ENCODE measurements around the gene CDC5L. TPM values are rescaled to one million over a fixed set of nuclear protein-coding genes. Genes with fewer than 3 reads are reported as not detected.
"Not testable (repeated sequence)": the region's sequence is repeated elsewhere in the genome, so short reads cannot be mapped to it uniquely, and the experiment has no call there.

The CDC5L gene
- total RNA-seq, 1 experiment from 2014 or later = 24.6 TPM

DNA sequence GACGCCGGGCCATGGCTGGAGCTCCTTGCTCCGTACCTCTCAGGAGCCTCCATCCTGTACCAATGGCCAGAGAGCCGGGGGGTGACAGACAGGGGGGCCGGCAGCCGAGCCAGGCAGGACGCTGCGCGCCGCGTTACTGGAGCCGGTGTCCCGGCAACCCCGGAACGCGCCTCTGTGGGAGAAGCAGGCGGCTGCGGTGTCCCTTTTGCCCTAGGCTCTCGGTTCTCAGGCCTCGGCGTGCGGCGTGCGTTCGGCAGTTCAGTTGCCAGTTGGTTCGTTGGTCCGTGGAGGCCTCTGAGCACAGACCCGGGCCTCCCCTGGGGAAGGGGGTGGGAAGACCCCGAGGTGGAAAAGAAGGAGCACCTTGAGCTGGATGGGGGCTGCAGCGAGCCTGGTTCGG is 45.0 kb upstream of the CDC5L start, which contains the start of gene SPATS1:
Gene SPATS1, plus strand, starts transcription at position 162 of the 400 bp plus-strand sequence. CDS start 446 bp downstream, outside the sequence.
- no peak within 1 kb of the TSS for H3K4me3 ChIP-seq (replicated peaks in 1 of 2; ENCODE audit: low read depth in 1 of 2, low read length in 2 of 2)
- no peak for TF ChIP-seq EZH2 (IDR thresholded peaks at IDR 0.05)
- TF ChIP-seq, protein P1, sequence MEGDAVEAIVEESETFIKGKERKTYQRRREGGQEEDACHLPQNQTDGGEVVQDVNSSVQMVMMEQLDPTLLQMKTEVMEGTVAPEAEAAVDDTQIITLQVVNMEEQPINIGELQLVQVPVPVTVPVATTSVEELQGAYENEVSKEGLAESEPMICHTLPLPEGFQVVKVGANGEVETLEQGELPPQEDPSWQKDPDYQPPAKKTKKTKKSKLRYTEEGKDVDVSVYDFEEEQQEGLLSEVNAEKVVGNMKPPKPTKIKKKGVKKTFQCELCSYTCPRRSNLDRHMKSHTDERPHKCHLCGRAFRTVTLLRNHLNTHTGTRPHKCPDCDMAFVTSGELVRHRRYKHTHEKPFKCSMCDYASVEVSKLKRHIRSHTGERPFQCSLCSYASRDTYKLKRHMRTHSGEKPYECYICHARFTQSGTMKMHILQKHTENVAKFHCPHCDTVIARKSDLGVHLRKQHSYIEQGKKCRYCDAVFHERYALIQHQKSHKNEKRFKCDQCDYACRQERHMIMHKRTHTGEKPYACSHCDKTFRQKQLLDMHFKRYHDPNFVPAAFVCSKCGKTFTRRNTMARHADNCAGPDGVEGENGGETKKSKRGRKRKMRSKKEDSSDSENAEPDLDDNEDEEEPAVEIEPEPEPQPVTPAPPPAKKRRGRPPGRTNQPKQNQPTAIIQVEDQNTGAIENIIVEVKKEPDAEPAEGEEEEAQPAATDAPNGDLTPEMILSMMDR (IDR thresholded peaks at IDR 0.05 in 2 of 3, conservative IDR thresholded peaks at IDR 0.05 in 1 of 3; ENCODE audit: borderline replicate concordance in 1 of 3, insufficient read depth in 1 of 3, low read depth in 2 of 3, low read length in 2 of 3) = no peak
- TF ChIP-seq SP1 (IDR thresholded peaks at IDR 0.05; ENCODE audit: low read depth) = no peak
- no peak for TF ChIP-seq FOSL1 (IDR thresholded peaks at IDR 0.05; ENCODE audit: low read depth)
- TF ChIP-seq YY1 (IDR thresholded peaks at IDR 0.05; ENCODE audit: extremely low read depth, insufficient replicate concordance, low read depth, low read length) = no peak
- no peak for TF ChIP-seq RAD21 (IDR thresholded peaks at IDR 0.05; ENCODE audit: low read depth)
- TF ChIP-seq POLR2A (IDR thresholded peaks at IDR 0.05; ENCODE audit: borderline replicate concordance, extremely low read depth, insufficient read depth, insufficient read length) = no peak
- no peak for TF ChIP-seq ZFX (IDR thresholded peaks at IDR 0.05)
- TF ChIP-seq SIN3A (IDR thresholded peaks at IDR 0.05; ENCODE audit: low read depth) = no peak
- TF ChIP-seq POLR2AphosphoS5 (IDR thresholded peaks at IDR 0.05; ENCODE audit: low read depth, low read length) = no peak
- TF ChIP-seq, protein P2, sequence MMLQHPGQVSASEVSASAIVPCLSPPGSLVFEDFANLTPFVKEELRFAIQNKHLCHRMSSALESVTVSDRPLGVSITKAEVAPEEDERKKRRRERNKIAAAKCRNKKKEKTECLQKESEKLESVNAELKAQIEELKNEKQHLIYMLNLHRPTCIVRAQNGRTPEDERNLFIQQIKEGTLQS (IDR thresholded peaks at IDR 0.05) = no peak
- no peak for TF ChIP-seq ZNF274 (IDR thresholded peaks at IDR 0.05; ENCODE audit: low read depth, low read length)
- no peak for TF ChIP-seq EGR1 (IDR thresholded peaks at IDR 0.05; ENCODE audit: low read depth)
- no peak for TF ChIP-seq JUND (IDR thresholded peaks at IDR 0.05)
- H3K36me3 ChIP-seq (ENCODE audit: control insufficient read depth in 1 of 2, insufficient read depth in 2 of 2, low read length in 2 of 2) = no peaks in the 10 kb centered on the region
- no peak within 1 kb of the TSS for H3K27ac ChIP-seq (ENCODE audit: low read depth, low read length)
- ChIA-PET RAD21 (ENCODE audit: low non-redundant PET in 1 of 2, low total read pairs in 2 of 2, uncharacterized antibody in 2 of 2, unreplicated experiment in 2 of 2) (no interaction called here), POLR2A (no interaction called here), CTCF (interaction anchor here (1.2 to 1.4 kb wide), 2 partner anchors 11 to 74 kb away, joined by 3 to 4 read pairs; no protein-coding TSS in a partner anchor)
- H3K9me3 ChIP-seq (ENCODE audit: control insufficient read depth in 1 of 2, insufficient read depth in 1 of 2, low read depth in 1 of 2, low read length in 2 of 2) = no peaks in the 10 kb centered on the region
- ATAC-seq (no peak), DNase-seq (ENCODE audit: low read depth, low spot score) (no peak)
- no TSS peak for BruUV-seq (replicated peaks)
- H3K9ac ChIP-seq (ENCODE audit: low read length) = no peak within 1 kb of the TSS
- no peak within 1 kb of the TSS for H2AFZ ChIP-seq (ENCODE audit: low read depth, low read length, poor library complexity, severe bottlenecking)
- H3K27me3 ChIP-seq (ENCODE audit: insufficient read depth, low read length) = peaks cover 10% of the 10 kb centered on the region; the same call in 1 of the 2 replicates
- H3K4me1 ChIP-seq (ENCODE audit: control insufficient read depth in 1 of 2, insufficient read depth in 2 of 2, low read length in 2 of 2) = no peaks in the 10 kb centered on the region
- no peak within 1 kb of the TSS for H3K4me2 ChIP-seq (ENCODE audit: low read length)
- no peaks in the 10 kb centered on the region for H3K9me2 ChIP-seq (ENCODE audit: insufficient read depth)
- intact Hi-C loops (cut with micrococcal nuclease) = no loop called here
- no peaks in the 10 kb centered on the region for H4K20me1 ChIP-seq (ENCODE audit: insufficient read depth)
- H3K79me2 ChIP-seq (ENCODE audit: insufficient read depth, low read length) = no peaks in the 10 kb centered on the region

DNA sequence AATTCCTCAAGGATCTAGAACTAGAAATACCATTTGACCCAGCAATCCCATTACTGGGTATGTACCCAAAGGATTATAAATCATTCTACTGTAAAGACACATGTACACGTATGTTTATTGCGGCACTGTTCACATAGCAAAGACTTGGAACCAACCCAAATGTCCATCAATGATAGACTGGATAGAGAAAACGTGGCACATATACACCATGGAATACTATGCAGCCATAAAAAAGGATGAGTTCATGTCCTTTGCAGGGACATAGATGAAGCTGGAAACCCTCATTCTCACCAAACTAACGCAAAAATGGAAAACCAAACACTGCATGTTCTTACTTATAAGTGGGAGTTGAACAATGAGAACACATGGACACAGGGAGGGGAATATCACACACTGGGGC is 40.7 kb upstream of the CDC5L start:
- H4K20me1 ChIP-seq (ENCODE audit: insufficient read depth); H3K9me3 ChIP-seq (ENCODE audit: control insufficient read depth in 1 of 2, insufficient read depth in 1 of 2, low read depth in 1 of 2, low read length in 2 of 2); ATAC-seq; H3K4me3 ChIP-seq (replicated peaks in 1 of 2; ENCODE audit: low read depth in 1 of 2, low read length in 2 of 2); intact Hi-C loops (cut with micrococcal nuclease); H3K9ac ChIP-seq (ENCODE audit: low read length); H3K9me2 ChIP-seq (ENCODE audit: insufficient read depth); H3K27ac ChIP-seq (ENCODE audit: low read depth, low read length); H3K27me3 ChIP-seq (ENCODE audit: insufficient read depth, low read length); H3K4me1 ChIP-seq (ENCODE audit: control insufficient read depth in 1 of 2, insufficient read depth in 2 of 2, low read length in 2 of 2); H3K4me2 ChIP-seq (ENCODE audit: low read length); DNase-seq (ENCODE audit: low read depth, low spot score); H3K36me3 ChIP-seq (ENCODE audit: control insufficient read depth in 1 of 2, insufficient read depth in 2 of 2, low read length in 2 of 2); POLR2A ChIA-PET; H3K79me2 ChIP-seq (ENCODE audit: insufficient read depth, low read length); CTCF ChIA-PET; BruUV-seq (replicated peaks); H2AFZ ChIP-seq (ENCODE audit: low read depth, low read length, poor library complexity, severe bottlenecking); RAD21 ChIA-PET (ENCODE audit: low non-redundant PET in 1 of 2, low total read pairs in 2 of 2, uncharacterized antibody in 2 of 2, unreplicated experiment in 2 of 2): not testable (repeated sequence)
